Activated T-cell treated with anti-CD3 and anti-CD28 coated beads for 24 hours (primary cell): Measurements from ENCODE around the gene FAM3A.

Experiments
- DNase-seq: peaks from one replicate; pipeline ENCODE4 v3.0.0-alpha.2; 2020; ENCODE audit warnings: low read depth

Gene FAM3A

GRCh38 chrX:154458954-154459778, 56.9 kb downstream of the FAM3A start:
- DNase-seq = no peak

GRCh38 chrX:154458116-154458953, 57.7 kb downstream of the FAM3A start, which contains the start of gene PLXNA3:
TSS of gene PLXNA3 (plus strand) at chrX:154458281. CDS start at chrX:154460184, 1,903 bp downstream.
- peak; percentile 34 for DNase-seq

- DNase-seq = peak; percentile 20
These were observed 58.4 kb downstream of the FAM3A start for GRCh38 chrX:154457491-154458115.
